Esophagus mucosa (tissue), 1 donor: ENCODE measurements around the gene EML1. TPM values are rescaled to one million over a fixed set of nuclear protein-coding genes. Genes with fewer than 3 reads are reported as not detected.
A peak's percentile ranks its signal among the peaks of the same experiment; 100 is the strongest.

Source experiments
- ATAC-seq: fragments of 200-7000 bp; cut with Tn5 transposase; one replicate; pipeline ENCODE4 v1.9.1; 2020
- total RNA-seq: library from RNA; stranded (reverse); gene quantifications from one replicate; pipeline ENCODE4 v1.2.4, GENCODE V29; 2023
- donor health status: DM: yes; HTN: yes; CAD: no.

The EML1 gene
- total RNA-seq, 1 donor from 2014 or later: 6.0 TPM

GRCh38 chr14:99875421-99875820 is 82.2 kb downstream of the EML1 start:
- ATAC-seq: no peak

GRCh38 chr14:99875836-99876235 is 82.6 kb downstream of the EML1 start:
- ATAC-seq: no peak

- ATAC-seq: no peak
These were observed 83.2 kb downstream of the EML1 start for GRCh38 chr14:99876406-99876805.

GRCh38 chr14:99878563-99878962 is 85.3 kb downstream of the EML1 start:
- no peak for ATAC-seq

- no peak for ATAC-seq
These were observed 86.4 kb downstream of the EML1 start for GRCh38 chr14:99879401-99880295.

- no peak for ATAC-seq
These were observed 87.6 kb downstream of the EML1 start for GRCh38 chr14:99880651-99881420.

- no peak for ATAC-seq
These were observed 90.8 kb downstream of the EML1 start for GRCh38 chr14:99883866-99884650.

GRCh38 chr14:99884834-99885648 is 91.8 kb downstream of the EML1 start:
- peak; percentile 74 for ATAC-seq

- ATAC-seq: no peak
These were observed 92.4 kb downstream of the EML1 start for GRCh38 chr14:99885649-99885958.

GRCh38 chr14:99887407-99887806 is 94.2 kb downstream of the EML1 start:
- no peak for ATAC-seq

GRCh38 chr14:99888149-99888548 is 94.9 kb downstream of the EML1 start:
- no peak for ATAC-seq

GRCh38 chr14:99889268-99889667 is 96.1 kb downstream of the EML1 start:
- ATAC-seq: no peak

GRCh38 chr14:99891266-99891665 is 98.1 kb downstream of the EML1 start:
- ATAC-seq: no peak

GRCh38 chr14:99891900-99892299 is 98.7 kb downstream of the EML1 start:
- ATAC-seq: no peak

GRCh38 chr14:99892406-99892805 is 99.2 kb downstream of the EML1 start:
- ATAC-seq: no peak

- no peak for ATAC-seq
These were observed 103.1 kb downstream of the EML1 start for GRCh38 chr14:99896361-99896760.

GRCh38 chr14:99899578-99900178 is 106.5 kb downstream of the EML1 start:
- ATAC-seq: no peak

GRCh38 chr14:99902925-99903324 is 109.7 kb downstream of the EML1 start:
- no peak for ATAC-seq

GRCh38 chr14:99904506-99904905 is 111.3 kb downstream of the EML1 start:
- no peak for ATAC-seq

- ATAC-seq: no peak
These were observed 111.9 kb downstream of the EML1 start for GRCh38 chr14:99905121-99905520.

GRCh38 chr14:99907761-99908652 is 114.8 kb downstream of the EML1 start:
- ATAC-seq: no peak
